ENCODE data around the gene RAB18.

RAB18 gene

GRCh38 chr10:27485368-27485767 lies 18.7 kb upstream of the RAB18 start:
- TF ChIP-seq, protein P1, sequence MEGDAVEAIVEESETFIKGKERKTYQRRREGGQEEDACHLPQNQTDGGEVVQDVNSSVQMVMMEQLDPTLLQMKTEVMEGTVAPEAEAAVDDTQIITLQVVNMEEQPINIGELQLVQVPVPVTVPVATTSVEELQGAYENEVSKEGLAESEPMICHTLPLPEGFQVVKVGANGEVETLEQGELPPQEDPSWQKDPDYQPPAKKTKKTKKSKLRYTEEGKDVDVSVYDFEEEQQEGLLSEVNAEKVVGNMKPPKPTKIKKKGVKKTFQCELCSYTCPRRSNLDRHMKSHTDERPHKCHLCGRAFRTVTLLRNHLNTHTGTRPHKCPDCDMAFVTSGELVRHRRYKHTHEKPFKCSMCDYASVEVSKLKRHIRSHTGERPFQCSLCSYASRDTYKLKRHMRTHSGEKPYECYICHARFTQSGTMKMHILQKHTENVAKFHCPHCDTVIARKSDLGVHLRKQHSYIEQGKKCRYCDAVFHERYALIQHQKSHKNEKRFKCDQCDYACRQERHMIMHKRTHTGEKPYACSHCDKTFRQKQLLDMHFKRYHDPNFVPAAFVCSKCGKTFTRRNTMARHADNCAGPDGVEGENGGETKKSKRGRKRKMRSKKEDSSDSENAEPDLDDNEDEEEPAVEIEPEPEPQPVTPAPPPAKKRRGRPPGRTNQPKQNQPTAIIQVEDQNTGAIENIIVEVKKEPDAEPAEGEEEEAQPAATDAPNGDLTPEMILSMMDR (IDR thresholded peaks at IDR 0.05; ENCODE audit: control insufficient read depth, extremely low read depth, insufficient read depth): no peak

GRCh38 chr10:27485986-27486385 lies 18.1 kb upstream of the RAB18 start:
- DNase-seq (ENCODE audit: low read depth): no peak
- TF ChIP-seq, protein P1 (IDR thresholded peaks at IDR 0.05; ENCODE audit: control insufficient read depth, extremely low read depth, insufficient read depth): no peak
- H3K4me3 ChIP-seq (ENCODE audit: low read depth, low read length): no peak overlapping the region

More at GRCh38 chr10:27485368-27485767, 18.7 kb upstream of the RAB18 start:
- no peak for DNase-seq (ENCODE audit: low read depth)
- H3K4me3 ChIP-seq (ENCODE audit: low read depth, low read length): no peak overlapping the region

- TF ChIP-seq, protein P1 (IDR thresholded peaks at IDR 0.05; ENCODE audit: control insufficient read depth, extremely low read depth, insufficient read depth): no peak
- no peak for DNase-seq (ENCODE audit: low read depth)
- H3K4me3 ChIP-seq (ENCODE audit: low read depth, low read length): no peak overlapping the region
Observed at GRCh38 chr10:27490807-27491206, 13.3 kb upstream of the RAB18 start.

- no peak for DNase-seq (ENCODE audit: low read depth)
- TF ChIP-seq, protein P1 (IDR thresholded peaks at IDR 0.05; ENCODE audit: control insufficient read depth, extremely low read depth, insufficient read depth): no peak
- H3K4me3 ChIP-seq (ENCODE audit: low read depth, low read length): no peak overlapping the region
Observed at GRCh38 chr10:27494116-27494805, 9.8 kb upstream of the RAB18 start.

- TF ChIP-seq, protein P1 (IDR thresholded peaks at IDR 0.05; ENCODE audit: control insufficient read depth, extremely low read depth, insufficient read depth): no peak
- no peak for DNase-seq (ENCODE audit: low read depth)
- no peak overlapping the region for H3K4me3 ChIP-seq (ENCODE audit: low read depth, low read length)
Observed at GRCh38 chr10:27496137-27496536, 8.0 kb upstream of the RAB18 start.

DNA sequence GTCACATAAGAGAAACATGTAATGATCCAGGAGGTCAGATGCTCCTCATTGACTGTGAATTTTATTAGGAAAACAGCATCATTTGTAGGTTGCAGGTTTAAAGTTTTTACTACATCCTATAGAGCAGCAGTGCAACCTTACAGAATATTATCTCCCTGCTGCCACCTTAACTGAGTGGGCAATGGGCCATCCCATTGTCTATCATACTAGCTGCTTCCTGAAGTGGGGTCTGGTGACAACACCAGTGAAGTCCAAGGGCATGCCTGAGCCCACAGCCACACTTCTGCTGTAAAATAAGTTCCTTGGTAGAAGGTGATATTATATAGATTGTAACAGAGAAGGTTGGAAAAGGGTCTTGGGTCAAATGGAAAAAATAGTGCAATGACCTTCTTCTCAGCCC lies 4.0 kb upstream of the RAB18 start:
- TF ChIP-seq, protein P1 (IDR thresholded peaks at IDR 0.05; ENCODE audit: control insufficient read depth, extremely low read depth, insufficient read depth): no peak
- no peak for DNase-seq (ENCODE audit: low read depth)
- H3K4me3 ChIP-seq (ENCODE audit: low read depth, low read length): no peak overlapping the region

- no peak overlapping the region for H3K4me3 ChIP-seq (ENCODE audit: low read depth, low read length)
- TF ChIP-seq, protein P1 (IDR thresholded peaks at IDR 0.05; ENCODE audit: control insufficient read depth, extremely low read depth, insufficient read depth): no peak
- no peak for DNase-seq (ENCODE audit: low read depth)
Observed at GRCh38 chr10:27500886-27501285, 3.2 kb upstream of the RAB18 start.

Data from LNCaP clone FGC (cell line).